GM12801 (cell line): Measurements from ENCODE around the gene BLID.

ENCODE experiments used
- TF ChIP-seq, protein P1 (sequence below): IDR thresholded peaks from one replicate; pipeline ENCODE4 v1.5.1; 2011; ENCODE audit warnings: control low read depth; ENCODE audit not compliant: insufficient read length; ENCODE audit errors: extremely low read depth

The BLID gene

DNA sequence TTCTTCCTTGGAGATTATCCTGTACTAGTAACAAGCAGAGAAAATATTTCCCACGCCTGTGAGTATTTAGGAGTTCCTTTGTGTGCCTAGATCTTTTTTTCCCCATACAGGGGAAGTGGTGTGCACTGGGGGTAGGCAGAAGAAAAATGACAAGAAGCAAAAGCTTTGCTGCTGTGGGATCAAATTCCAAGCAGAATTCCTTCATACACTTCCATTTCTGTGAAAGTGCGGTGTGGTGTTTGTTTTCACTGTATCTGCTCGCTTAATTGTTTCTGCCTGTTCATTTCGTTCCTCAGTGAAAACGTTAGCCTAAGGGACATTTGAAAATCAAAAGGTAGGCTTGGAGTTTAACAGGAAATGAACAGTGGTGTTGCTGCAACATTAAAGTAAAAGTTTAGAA, 47.9 kb downstream of the BLID start:
- TF ChIP-seq, protein P1, sequence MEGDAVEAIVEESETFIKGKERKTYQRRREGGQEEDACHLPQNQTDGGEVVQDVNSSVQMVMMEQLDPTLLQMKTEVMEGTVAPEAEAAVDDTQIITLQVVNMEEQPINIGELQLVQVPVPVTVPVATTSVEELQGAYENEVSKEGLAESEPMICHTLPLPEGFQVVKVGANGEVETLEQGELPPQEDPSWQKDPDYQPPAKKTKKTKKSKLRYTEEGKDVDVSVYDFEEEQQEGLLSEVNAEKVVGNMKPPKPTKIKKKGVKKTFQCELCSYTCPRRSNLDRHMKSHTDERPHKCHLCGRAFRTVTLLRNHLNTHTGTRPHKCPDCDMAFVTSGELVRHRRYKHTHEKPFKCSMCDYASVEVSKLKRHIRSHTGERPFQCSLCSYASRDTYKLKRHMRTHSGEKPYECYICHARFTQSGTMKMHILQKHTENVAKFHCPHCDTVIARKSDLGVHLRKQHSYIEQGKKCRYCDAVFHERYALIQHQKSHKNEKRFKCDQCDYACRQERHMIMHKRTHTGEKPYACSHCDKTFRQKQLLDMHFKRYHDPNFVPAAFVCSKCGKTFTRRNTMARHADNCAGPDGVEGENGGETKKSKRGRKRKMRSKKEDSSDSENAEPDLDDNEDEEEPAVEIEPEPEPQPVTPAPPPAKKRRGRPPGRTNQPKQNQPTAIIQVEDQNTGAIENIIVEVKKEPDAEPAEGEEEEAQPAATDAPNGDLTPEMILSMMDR, result no peak
